Measurements from ENCODE around the gene KRT36.

Gene KRT36

DNA sequence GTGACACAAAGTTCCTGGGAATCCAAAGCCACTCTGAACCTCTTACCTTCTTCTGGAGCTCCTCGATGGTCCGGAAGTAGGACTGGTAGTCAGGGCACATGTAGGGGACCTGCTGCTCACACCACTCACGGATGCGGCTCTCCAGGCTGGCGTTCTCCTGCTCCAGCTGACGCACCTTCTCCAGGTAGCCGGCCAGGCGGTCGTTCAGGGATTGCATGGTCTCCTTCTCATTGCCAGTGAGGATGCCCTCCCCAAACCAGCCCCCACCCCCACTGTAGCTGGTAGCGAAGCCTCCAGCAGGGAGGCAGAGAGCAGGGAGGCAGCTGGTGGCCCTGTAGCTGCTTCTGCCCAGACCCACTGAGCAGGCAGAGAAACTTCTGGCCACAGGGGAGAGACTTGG, 9.1 kb downstream of the KRT36 start:
- TF ChIP-seq, protein P1, sequence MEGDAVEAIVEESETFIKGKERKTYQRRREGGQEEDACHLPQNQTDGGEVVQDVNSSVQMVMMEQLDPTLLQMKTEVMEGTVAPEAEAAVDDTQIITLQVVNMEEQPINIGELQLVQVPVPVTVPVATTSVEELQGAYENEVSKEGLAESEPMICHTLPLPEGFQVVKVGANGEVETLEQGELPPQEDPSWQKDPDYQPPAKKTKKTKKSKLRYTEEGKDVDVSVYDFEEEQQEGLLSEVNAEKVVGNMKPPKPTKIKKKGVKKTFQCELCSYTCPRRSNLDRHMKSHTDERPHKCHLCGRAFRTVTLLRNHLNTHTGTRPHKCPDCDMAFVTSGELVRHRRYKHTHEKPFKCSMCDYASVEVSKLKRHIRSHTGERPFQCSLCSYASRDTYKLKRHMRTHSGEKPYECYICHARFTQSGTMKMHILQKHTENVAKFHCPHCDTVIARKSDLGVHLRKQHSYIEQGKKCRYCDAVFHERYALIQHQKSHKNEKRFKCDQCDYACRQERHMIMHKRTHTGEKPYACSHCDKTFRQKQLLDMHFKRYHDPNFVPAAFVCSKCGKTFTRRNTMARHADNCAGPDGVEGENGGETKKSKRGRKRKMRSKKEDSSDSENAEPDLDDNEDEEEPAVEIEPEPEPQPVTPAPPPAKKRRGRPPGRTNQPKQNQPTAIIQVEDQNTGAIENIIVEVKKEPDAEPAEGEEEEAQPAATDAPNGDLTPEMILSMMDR (IDR thresholded peaks at IDR 0.05): no peak
- TF ChIP-seq ZFX (IDR thresholded peaks at IDR 0.05; ENCODE audit: borderline replicate concordance): no peak
- no peak overlapping the region for H3K27ac ChIP-seq

DNA sequence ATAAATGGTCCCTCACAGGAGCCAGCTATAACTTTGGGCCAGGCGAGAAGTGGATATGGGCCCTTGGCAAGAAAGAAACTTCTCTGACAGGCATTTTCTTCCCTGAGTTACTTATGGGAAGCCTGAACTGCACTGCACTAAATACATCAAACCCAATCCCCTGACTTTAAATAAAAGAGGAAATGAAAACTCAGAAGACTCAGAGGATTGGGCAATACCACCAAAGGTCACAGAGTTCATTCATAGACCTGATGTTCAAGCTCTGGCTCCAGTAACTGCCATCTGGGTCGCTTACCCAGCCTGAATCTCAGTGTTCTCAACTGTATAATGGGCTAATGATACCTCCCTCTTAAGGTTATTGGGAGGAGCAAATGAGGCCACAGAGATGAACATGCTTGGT, 9.6 kb downstream of the KRT36 start:
- H3K27ac ChIP-seq: no peak overlapping the region
- TF ChIP-seq, protein P1 (IDR thresholded peaks at IDR 0.05): no peak
- no peak for TF ChIP-seq ZFX (IDR thresholded peaks at IDR 0.05; ENCODE audit: borderline replicate concordance)

DNA sequence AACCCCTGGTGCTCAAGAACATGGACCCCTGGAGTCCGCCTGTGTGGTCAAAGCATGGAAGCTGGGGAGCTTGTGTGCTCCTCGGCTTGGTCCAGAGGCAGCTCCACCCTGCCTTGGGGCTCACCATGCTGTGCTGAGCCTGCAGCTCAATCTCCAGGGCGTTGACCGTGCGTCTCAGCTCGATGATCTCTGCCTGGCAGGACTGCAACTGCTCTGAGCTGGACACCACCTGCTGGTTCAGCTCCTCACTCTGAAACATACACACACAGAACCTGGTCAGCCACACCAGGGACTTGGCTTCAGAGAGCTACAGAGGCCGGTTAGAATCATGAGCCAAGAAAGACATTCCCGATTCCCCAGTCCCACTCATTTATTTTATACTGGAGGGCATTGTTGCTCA, 11.5 kb downstream of the KRT36 start:
- TF ChIP-seq, protein P1 (IDR thresholded peaks at IDR 0.05): no peak
- no peak for TF ChIP-seq ZFX (IDR thresholded peaks at IDR 0.05; ENCODE audit: borderline replicate concordance)
- no peak overlapping the region for H3K27ac ChIP-seq

DNA sequence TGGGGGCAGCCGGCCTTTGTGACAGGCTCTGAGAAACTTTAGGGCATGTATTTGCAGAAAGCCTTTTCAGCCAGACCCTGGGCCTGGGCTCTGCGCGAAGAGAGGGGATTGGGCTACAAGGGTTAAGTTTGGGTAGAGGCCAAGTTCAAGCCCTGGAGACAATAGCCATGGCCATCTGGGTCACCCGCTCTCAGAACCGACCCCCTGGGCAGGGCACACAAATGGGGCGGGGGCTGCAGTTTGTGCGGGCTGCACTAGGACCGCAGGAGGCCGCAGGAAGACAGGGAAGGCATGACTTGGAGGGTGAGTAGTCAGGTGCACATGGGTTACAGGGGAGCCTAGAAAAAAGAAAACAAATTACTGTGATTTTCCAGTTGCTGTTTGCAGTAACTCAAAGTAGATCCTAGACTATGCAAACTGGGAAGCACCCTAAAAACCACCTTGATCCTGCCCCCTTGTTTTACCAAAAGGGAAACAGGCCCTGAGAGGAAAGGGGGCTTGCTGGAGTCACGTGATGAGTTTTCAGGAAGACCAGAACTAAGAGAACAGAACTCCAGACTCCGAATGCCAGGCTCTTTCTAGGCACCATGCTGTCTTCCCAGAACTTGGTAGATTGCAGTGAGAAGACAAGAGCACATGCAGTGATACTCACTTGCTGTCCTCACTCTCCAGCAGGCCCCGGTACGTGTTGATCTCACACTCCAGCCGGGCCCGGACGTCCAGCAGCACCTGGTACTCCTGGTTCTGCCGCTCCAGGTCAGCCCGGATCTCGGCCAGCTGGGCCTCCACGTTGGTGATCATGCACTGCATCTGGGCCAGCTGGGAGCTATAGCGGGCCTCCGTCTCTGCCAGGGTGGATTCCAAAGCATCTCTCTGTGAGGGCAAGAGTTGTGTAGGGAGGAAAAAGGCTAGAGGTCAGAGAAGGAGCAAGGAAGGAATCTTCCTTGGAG, 12.6 kb downstream of the KRT36 start:
- no peak for TF ChIP-seq ZFX (IDR thresholded peaks at IDR 0.05; ENCODE audit: borderline replicate concordance)
- TF ChIP-seq, protein P1 (IDR thresholded peaks at IDR 0.05): no peak
- no peak overlapping the region for H3K27ac ChIP-seq

DNA sequence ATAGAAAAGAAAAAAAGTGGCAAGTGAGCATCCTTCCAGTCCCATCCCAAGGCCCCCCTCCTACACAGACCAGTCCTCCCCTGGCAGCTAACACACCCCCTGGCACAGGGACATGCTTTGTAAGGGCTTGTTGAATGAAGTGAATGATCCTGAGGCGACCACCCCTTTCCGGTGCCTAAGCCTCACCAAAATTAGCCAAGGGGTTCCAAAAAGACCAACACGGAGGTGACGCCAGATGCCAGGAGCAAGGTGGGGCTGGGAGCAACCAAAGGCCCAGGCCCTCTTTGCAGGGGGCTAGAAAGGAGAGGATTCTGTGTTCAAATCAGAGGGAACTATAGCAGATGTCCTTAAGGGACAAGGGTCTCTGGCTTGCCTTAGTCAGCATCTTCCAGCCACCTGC, 14.3 kb downstream of the KRT36 start:
- H3K27ac ChIP-seq: no peak overlapping the region
- TF ChIP-seq, protein P1 (IDR thresholded peaks at IDR 0.05): no peak
- TF ChIP-seq ZFX (IDR thresholded peaks at IDR 0.05; ENCODE audit: borderline replicate concordance): no peak

DNA sequence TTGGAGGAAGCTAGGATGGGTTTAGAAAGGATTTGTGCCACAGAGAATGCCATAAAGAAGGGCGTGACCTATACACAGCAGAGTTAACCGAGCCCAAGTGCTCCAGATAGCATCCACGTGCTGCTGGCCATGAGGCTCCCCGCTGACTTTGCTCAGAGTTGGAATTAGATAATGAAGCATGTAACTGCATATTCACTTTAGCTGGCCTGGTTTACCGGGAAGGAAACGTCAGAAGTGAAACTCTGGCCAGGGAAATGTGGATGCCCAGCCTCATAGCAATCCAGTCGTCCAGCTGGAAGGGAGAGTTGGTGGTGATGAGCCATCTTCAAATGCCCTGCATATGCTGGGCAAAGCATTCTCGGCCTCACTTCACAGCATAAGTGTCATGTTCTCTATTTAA, 14.8 kb downstream of the KRT36 start:
- TF ChIP-seq, protein P1 (IDR thresholded peaks at IDR 0.05): no peak
- TF ChIP-seq ZFX (IDR thresholded peaks at IDR 0.05; ENCODE audit: borderline replicate concordance): no peak
- no peak overlapping the region for H3K27ac ChIP-seq

DNA sequence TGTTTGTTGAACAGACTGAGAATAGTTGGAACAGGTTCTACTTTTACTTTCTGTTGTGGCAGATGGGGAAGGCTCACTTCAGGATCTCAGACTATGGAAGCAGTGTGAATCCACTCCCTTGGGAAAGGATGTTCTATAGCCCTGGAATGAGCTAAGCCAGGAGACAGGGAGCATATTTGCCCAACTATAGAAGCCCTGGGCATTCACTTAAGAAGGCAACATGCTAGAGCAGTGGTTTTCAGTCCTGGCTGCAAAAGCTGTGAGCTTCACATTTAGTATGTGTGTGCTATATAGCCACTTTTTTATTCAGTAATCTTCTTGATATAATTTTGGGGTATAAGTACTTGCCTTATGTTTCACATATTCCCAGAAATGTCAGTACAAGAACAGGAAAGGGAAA, 21.4 kb downstream of the KRT36 start:
- H3K27ac ChIP-seq: no peak overlapping the region
- TF ChIP-seq, protein P1 (IDR thresholded peaks at IDR 0.05): no peak
- TF ChIP-seq ZFX (IDR thresholded peaks at IDR 0.05; ENCODE audit: borderline replicate concordance): no peak
